Measurements from ENCODE around the gene ANK3.

ANK3 gene

GRCh38 chr10:60394446-60394845 lies 4.8 kb upstream of the ANK3 start:
- Histone ChIP-seq H3K9me3 (ENCODE audit: control insufficient read depth in 1 of 2, low read length in 2 of 2) (no peaks in the 10 kb centered on the region), H3K36me3 (ENCODE audit: control insufficient read depth in 1 of 2, insufficient read depth in 2 of 2, low read length in 2 of 2) (no peaks in the 10 kb centered on the region), H3K27ac (ENCODE audit: low read length) (no peak overlapping the region), H3K4me3 (ENCODE audit: low read depth in 1 of 2, low read length in 2 of 2) (no peak overlapping the region), H3K4me1 (ENCODE audit: control insufficient read depth in 1 of 2, insufficient read depth in 2 of 2, low read length in 2 of 2) (peaks cover 0 to 2% of the 10 kb centered on the region in 2 donors), H3K27me3 (ENCODE audit: low read depth, low read length) (no peaks in the 10 kb centered on the region)

- H3K27me3 ChIP-seq (ENCODE audit: low read depth, low read length): no peaks in the 10 kb centered on the region
- peaks cover 0 to 14% of the 10 kb centered on the region in 2 donors for H3K4me1 ChIP-seq (ENCODE audit: control insufficient read depth in 1 of 2, insufficient read depth in 2 of 2, low read length in 2 of 2)
- no peak overlapping the region for H3K27ac ChIP-seq (ENCODE audit: low read length)
- H3K9me3 ChIP-seq (ENCODE audit: control insufficient read depth in 1 of 2, low read length in 2 of 2): no peaks in the 10 kb centered on the region
- no peaks in the 10 kb centered on the region for H3K36me3 ChIP-seq (ENCODE audit: control insufficient read depth in 1 of 2, insufficient read depth in 2 of 2, low read length in 2 of 2)
- no peak overlapping the region for H3K4me3 ChIP-seq (ENCODE audit: low read depth in 1 of 2, low read length in 2 of 2)
These were observed 550 bp upstream of the ANK3 start for GRCh38 chr10:60390224-60390626.

- Histone ChIP-seq H3K27me3 (ENCODE audit: low read depth, low read length) (no peaks in the 10 kb centered on the region), H3K4me3 (ENCODE audit: low read depth in 1 of 2, low read length in 2 of 2) (no peak overlapping the region), H3K4me1 (ENCODE audit: control insufficient read depth in 1 of 2, insufficient read depth in 2 of 2, low read length in 2 of 2) (peaks cover 0 to 14% of the 10 kb centered on the region in 2 donors), H3K36me3 (ENCODE audit: control insufficient read depth in 1 of 2, insufficient read depth in 2 of 2, low read length in 2 of 2) (no peaks in the 10 kb centered on the region), H3K9me3 (ENCODE audit: control insufficient read depth in 1 of 2, low read length in 2 of 2) (no peaks in the 10 kb centered on the region), H3K27ac (ENCODE audit: low read length) (no peak overlapping the region)
These were observed 870 bp downstream of the ANK3 start for GRCh38 chr10:60388709-60389301.

GRCh38 chr10:60388116-60388625 lies 1.5 kb downstream of the ANK3 start:
- Histone ChIP-seq H3K4me1 (ENCODE audit: control insufficient read depth in 1 of 2, insufficient read depth in 2 of 2, low read length in 2 of 2) (peaks cover 0 to 14% of the 10 kb centered on the region in 2 donors), H3K27ac (ENCODE audit: low read length) (no peak overlapping the region), H3K9me3 (ENCODE audit: control insufficient read depth in 1 of 2, low read length in 2 of 2) (no peaks in the 10 kb centered on the region), H3K36me3 (ENCODE audit: control insufficient read depth in 1 of 2, insufficient read depth in 2 of 2, low read length in 2 of 2) (no peaks in the 10 kb centered on the region), H3K27me3 (ENCODE audit: low read depth, low read length) (no peaks in the 10 kb centered on the region), H3K4me3 (ENCODE audit: low read depth in 1 of 2, low read length in 2 of 2) (no peak overlapping the region)

- H3K4me3 ChIP-seq (ENCODE audit: low read depth in 1 of 2, low read length in 2 of 2): no peak overlapping the region
These were observed 2.1 kb downstream of the ANK3 start for GRCh38 chr10:60387531-60387930.

GRCh38 chr10:60385399-60385738 lies 4.3 kb downstream of the ANK3 start:
- H3K27ac ChIP-seq (ENCODE audit: low read length): no peak overlapping the region
- H3K4me1 ChIP-seq (ENCODE audit: control insufficient read depth in 1 of 2, insufficient read depth in 2 of 2, low read length in 2 of 2): peaks cover 0 to 14% of the 10 kb centered on the region in 2 donors
- H3K9me3 ChIP-seq (ENCODE audit: control insufficient read depth in 1 of 2, low read length in 2 of 2): no peaks in the 10 kb centered on the region
- H3K36me3 ChIP-seq (ENCODE audit: control insufficient read depth in 1 of 2, insufficient read depth in 2 of 2, low read length in 2 of 2): no peaks in the 10 kb centered on the region
- no peaks in the 10 kb centered on the region for H3K27me3 ChIP-seq (ENCODE audit: low read depth, low read length)
- no peak overlapping the region for H3K4me3 ChIP-seq (ENCODE audit: low read depth in 1 of 2, low read length in 2 of 2)

More at GRCh38 chr10:60387531-60387930, 2.1 kb downstream of the ANK3 start:
- Histone ChIP-seq H3K9me3 (ENCODE audit: control insufficient read depth in 1 of 2, low read length in 2 of 2) (no peaks in the 10 kb centered on the region), H3K27ac (ENCODE audit: low read length) (no peak overlapping the region), H3K4me1 (ENCODE audit: control insufficient read depth in 1 of 2, insufficient read depth in 2 of 2, low read length in 2 of 2) (peaks cover 0 to 14% of the 10 kb centered on the region in 2 donors), H3K27me3 (ENCODE audit: low read depth, low read length) (no peaks in the 10 kb centered on the region), H3K36me3 (ENCODE audit: control insufficient read depth in 1 of 2, insufficient read depth in 2 of 2, low read length in 2 of 2) (no peaks in the 10 kb centered on the region)

- H3K36me3 ChIP-seq (ENCODE audit: control insufficient read depth in 1 of 2, insufficient read depth in 2 of 2, low read length in 2 of 2): no peaks in the 10 kb centered on the region
- H3K4me1 ChIP-seq (ENCODE audit: control insufficient read depth in 1 of 2, insufficient read depth in 2 of 2, low read length in 2 of 2): peaks cover 0 to 14% of the 10 kb centered on the region in 2 donors
- no peak overlapping the region for H3K4me3 ChIP-seq (ENCODE audit: low read depth in 1 of 2, low read length in 2 of 2)
- no peaks in the 10 kb centered on the region for H3K9me3 ChIP-seq (ENCODE audit: control insufficient read depth in 1 of 2, low read length in 2 of 2)
- no peak overlapping the region for H3K27ac ChIP-seq (ENCODE audit: low read length)
- H3K27me3 ChIP-seq (ENCODE audit: low read depth, low read length): no peaks in the 10 kb centered on the region
These were observed 4.8 kb downstream of the ANK3 start for GRCh38 chr10:60384708-60385398.

- no peak overlapping the region for H3K4me3 ChIP-seq (ENCODE audit: low read depth in 1 of 2, low read length in 2 of 2)
- H3K9me3 ChIP-seq (ENCODE audit: control insufficient read depth in 1 of 2, low read length in 2 of 2): no peaks in the 10 kb centered on the region
- no peak overlapping the region for H3K27ac ChIP-seq (ENCODE audit: low read length)
- no peaks in the 10 kb centered on the region for H3K36me3 ChIP-seq (ENCODE audit: control insufficient read depth in 1 of 2, insufficient read depth in 2 of 2, low read length in 2 of 2)
- H3K27me3 ChIP-seq (ENCODE audit: low read depth, low read length): no peaks in the 10 kb centered on the region
- H3K4me1 ChIP-seq (ENCODE audit: control insufficient read depth in 1 of 2, insufficient read depth in 2 of 2, low read length in 2 of 2): peaks cover 0 to 10% of the 10 kb centered on the region in 2 donors
These were observed 5.7 kb downstream of the ANK3 start for GRCh38 chr10:60384011-60384410.

GRCh38 chr10:60382946-60383681 lies 6.6 kb downstream of the ANK3 start:
- Histone ChIP-seq H3K9me3 (ENCODE audit: control insufficient read depth in 1 of 2, low read length in 2 of 2) (no peaks in the 10 kb centered on the region), H3K27me3 (ENCODE audit: low read depth, low read length) (no peaks in the 10 kb centered on the region), H3K4me1 (ENCODE audit: control insufficient read depth in 1 of 2, insufficient read depth in 2 of 2, low read length in 2 of 2) (peaks cover 0 to 6% of the 10 kb centered on the region in 2 donors), H3K36me3 (ENCODE audit: control insufficient read depth in 1 of 2, insufficient read depth in 2 of 2, low read length in 2 of 2) (no peaks in the 10 kb centered on the region), H3K27ac (ENCODE audit: low read length) (no peak overlapping the region), H3K4me3 (ENCODE audit: low read depth in 1 of 2, low read length in 2 of 2) (no peak overlapping the region)

GRCh38 chr10:60380781-60381180 lies 8.9 kb downstream of the ANK3 start:
- H3K36me3 ChIP-seq (ENCODE audit: control insufficient read depth in 1 of 2, insufficient read depth in 2 of 2, low read length in 2 of 2): no peaks in the 10 kb centered on the region
- H3K9me3 ChIP-seq (ENCODE audit: control insufficient read depth in 1 of 2, low read length in 2 of 2): no peaks in the 10 kb centered on the region
- no peaks in the 10 kb centered on the region for H3K27me3 ChIP-seq (ENCODE audit: low read depth, low read length)
- H3K27ac ChIP-seq (ENCODE audit: low read length): no peak overlapping the region
- H3K4me1 ChIP-seq (ENCODE audit: control insufficient read depth in 1 of 2, insufficient read depth in 2 of 2, low read length in 2 of 2): peaks cover 0 to 13% of the 10 kb centered on the region in 2 donors
- H3K4me3 ChIP-seq (ENCODE audit: low read depth in 1 of 2, low read length in 2 of 2): no peak overlapping the region

- Histone ChIP-seq H3K4me1 (ENCODE audit: control insufficient read depth in 1 of 2, insufficient read depth in 2 of 2, low read length in 2 of 2) (peaks cover 0 to 13% of the 10 kb centered on the region in 2 donors), H3K36me3 (ENCODE audit: control insufficient read depth in 1 of 2, insufficient read depth in 2 of 2, low read length in 2 of 2) (no peaks in the 10 kb centered on the region), H3K27me3 (ENCODE audit: low read depth, low read length) (no peaks in the 10 kb centered on the region), H3K27ac (ENCODE audit: low read length) (no peak overlapping the region), H3K4me3 (ENCODE audit: low read depth in 1 of 2, low read length in 2 of 2) (no peak overlapping the region), H3K9me3 (ENCODE audit: control insufficient read depth in 1 of 2, low read length in 2 of 2) (no peaks in the 10 kb centered on the region)
These were observed 11.7 kb downstream of the ANK3 start for GRCh38 chr10:60377955-60378354.

Measured in muscle layer of duodenum (tissue), 2 donors.